ENCODE data around the gene SIGLEC14. TPM values are rescaled to one million over a fixed set of nuclear protein-coding genes. Genes with fewer than 3 reads are reported as not detected.
"Not testable (repeated sequence)": the region's sequence is repeated elsewhere in the genome, so short reads cannot be mapped to it uniquely, and the experiment has no call there.

SIGLEC14 gene
- total RNA-seq, 2 donors from 2014 or later = 0.26 to 0.31 TPM

- Histone ChIP-seq H3K4me1 (no peaks in the 10 kb centered on the region), H3K9me3 (no peaks in the 10 kb centered on the region), H3K27ac (no peak overlapping the region), H3K27me3 (no peaks in the 10 kb centered on the region), H3K36me3 (no peaks in the 10 kb centered on the region), H3K4me3 (no peak overlapping the region)
- DNase-seq (ENCODE audit: low spot score) = no peak
- TF ChIP-seq CTCF (IDR thresholded peaks at IDR 0.05) = no peak
Measured at GRCh38 chr19:51632126-51632525, 14.5 kb downstream of the SIGLEC14 start.

GRCh38 chr19:51630315-51630714 is 16.3 kb downstream of the SIGLEC14 start, which contains the start of gene SIGLEC5:
TSS of gene SIGLEC5 (minus strand) at chr19:51630401. CDS start at chr19:51630335, 66 bp downstream.
- H3K36me3 ChIP-seq; H3K4me1 ChIP-seq; DNase-seq (ENCODE audit: low spot score); H3K27me3 ChIP-seq; H3K4me3 ChIP-seq; H3K27ac ChIP-seq; H3K9me3 ChIP-seq: not testable (repeated sequence)

- H3K9me3 ChIP-seq = no peaks in the 10 kb centered on the region
- H3K27ac ChIP-seq = no peak overlapping the region
- no peak overlapping the region for H3K4me3 ChIP-seq
- H3K4me1 ChIP-seq = no peaks in the 10 kb centered on the region
- H3K27me3 ChIP-seq = no peaks in the 10 kb centered on the region
- no peaks in the 10 kb centered on the region for H3K36me3 ChIP-seq
- TF ChIP-seq CTCF (IDR thresholded peaks at IDR 0.05) = no peak
- DNase-seq (ENCODE audit: low spot score) = no peak
Measured at GRCh38 chr19:51628153-51628939, 18.3 kb downstream of the SIGLEC14 start.

GRCh38 chr19:51627491-51628138 is 19.0 kb downstream of the SIGLEC14 start:
- H3K4me1 ChIP-seq = no peaks in the 10 kb centered on the region
- TF ChIP-seq CTCF (IDR thresholded peaks at IDR 0.05) = no peak
- H3K36me3 ChIP-seq = no peaks in the 10 kb centered on the region
- no peak overlapping the region for H3K4me3 ChIP-seq
- no peak overlapping the region for H3K27ac ChIP-seq
- H3K27me3 ChIP-seq = no peaks in the 10 kb centered on the region
- DNase-seq (ENCODE audit: low spot score) = no peak
- no peaks in the 10 kb centered on the region for H3K9me3 ChIP-seq

GRCh38 chr19:51626675-51627074 is 19.9 kb downstream of the SIGLEC14 start:
- no peaks in the 10 kb centered on the region for H3K36me3 ChIP-seq
- H3K4me1 ChIP-seq = no peaks in the 10 kb centered on the region
- H3K27me3 ChIP-seq = no peaks in the 10 kb centered on the region
- no peak for TF ChIP-seq CTCF (IDR thresholded peaks at IDR 0.05)
- H3K27ac ChIP-seq = no peak overlapping the region
- no peak overlapping the region for H3K4me3 ChIP-seq
- no peak for DNase-seq (ENCODE audit: low spot score)
- no peaks in the 10 kb centered on the region for H3K9me3 ChIP-seq

- H3K27ac ChIP-seq = no peak overlapping the region
- no peaks in the 10 kb centered on the region for H3K36me3 ChIP-seq
- H3K27me3 ChIP-seq = no peaks in the 10 kb centered on the region
- no peak for TF ChIP-seq CTCF (IDR thresholded peaks at IDR 0.05)
- H3K4me3 ChIP-seq = no peak overlapping the region
- no peak for DNase-seq (ENCODE audit: low spot score)
- H3K9me3 ChIP-seq = no peaks in the 10 kb centered on the region
- no peaks in the 10 kb centered on the region for H3K4me1 ChIP-seq
Measured at GRCh38 chr19:51621178-51621577, 25.4 kb downstream of the SIGLEC14 start.

Measured in right atrium auricular region (tissue), 2 donors.